NCI-H1417 treated with DMSO at 0.1 percent for 48 hours (cell line): Measurements from ENCODE around the gene LRIG1.

Experiments used
- DNase-seq: peaks from one replicate; lab custom pipeline; 2025; lab: John Stamatoyannopoulos, UW

Gene LRIG1

GRCh38 chr3:66500576-66501482 is at the start of gene LRIG1:
Gene LRIG1, minus strand, starts transcription at chr3:66501022. Its CDS starts 615 bp downstream, at chr3:66500407.
- peak; percentile 81 for DNase-seq

DNA sequence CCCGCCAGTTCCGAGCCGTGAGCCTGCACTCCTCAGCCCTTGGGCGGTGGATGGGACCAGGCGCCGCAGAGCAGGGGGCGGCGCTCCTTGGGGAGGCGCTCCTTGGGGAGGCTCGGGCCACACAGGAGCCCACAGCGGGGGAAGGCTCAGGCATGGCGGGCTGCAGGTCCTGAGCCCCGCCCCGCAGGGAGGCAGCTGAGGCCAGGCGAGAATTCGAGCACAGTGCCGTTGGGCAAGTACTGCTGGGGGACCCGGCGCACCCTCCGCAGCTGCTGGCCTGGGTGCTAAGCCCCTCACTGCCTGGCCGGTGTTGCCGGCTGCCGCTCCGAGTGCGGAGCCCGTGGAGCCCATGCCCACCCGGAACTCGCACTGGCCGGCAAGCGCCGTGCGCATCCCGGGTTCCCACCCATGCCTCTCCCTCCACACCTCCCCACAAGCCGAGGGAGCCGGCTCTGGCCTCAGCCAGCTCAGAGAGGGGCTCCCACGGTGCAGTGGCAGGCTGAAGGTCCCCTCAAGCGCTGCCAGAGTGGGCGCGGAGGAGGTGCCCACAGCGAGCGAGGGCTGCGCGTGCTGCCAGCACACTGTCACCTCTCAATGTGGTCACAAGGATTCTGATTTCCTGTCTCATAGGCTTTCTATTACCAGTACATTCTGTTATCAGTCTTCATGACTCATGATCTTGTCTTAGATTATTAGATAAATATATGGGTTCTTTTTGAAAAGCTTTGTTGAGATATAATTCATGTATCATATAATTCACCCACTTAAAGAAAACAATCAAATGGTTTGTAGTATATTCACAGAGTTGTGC is 44.0 kb upstream of the LRIG1 start:
- no peak for DNase-seq

DNA sequence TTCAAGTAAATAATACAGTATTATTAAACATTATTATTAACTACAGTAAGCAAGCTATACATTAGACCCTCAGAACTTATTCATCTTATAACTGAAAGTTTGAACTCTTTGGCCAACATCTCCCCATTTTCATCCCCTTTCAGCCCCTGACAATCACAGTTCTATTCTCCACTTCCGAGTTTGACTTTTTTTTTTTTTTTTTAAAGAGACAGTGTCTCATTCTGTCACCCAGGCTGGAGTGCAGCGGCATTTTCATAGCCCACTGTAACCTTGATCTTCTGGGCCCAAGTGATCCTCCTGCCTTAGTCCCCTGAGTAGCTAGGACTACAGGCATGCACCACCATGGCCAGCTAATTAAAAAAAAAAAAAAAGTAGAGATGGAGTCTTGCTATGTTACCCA is 41.3 kb upstream of the LRIG1 start:
- DNase-seq = no peak

GRCh38 chr3:66539466-66539989 is 38.7 kb upstream of the LRIG1 start:
- no peak for DNase-seq

GRCh38 chr3:66538390-66538789 is 37.6 kb upstream of the LRIG1 start:
- DNase-seq = no peak

DNA sequence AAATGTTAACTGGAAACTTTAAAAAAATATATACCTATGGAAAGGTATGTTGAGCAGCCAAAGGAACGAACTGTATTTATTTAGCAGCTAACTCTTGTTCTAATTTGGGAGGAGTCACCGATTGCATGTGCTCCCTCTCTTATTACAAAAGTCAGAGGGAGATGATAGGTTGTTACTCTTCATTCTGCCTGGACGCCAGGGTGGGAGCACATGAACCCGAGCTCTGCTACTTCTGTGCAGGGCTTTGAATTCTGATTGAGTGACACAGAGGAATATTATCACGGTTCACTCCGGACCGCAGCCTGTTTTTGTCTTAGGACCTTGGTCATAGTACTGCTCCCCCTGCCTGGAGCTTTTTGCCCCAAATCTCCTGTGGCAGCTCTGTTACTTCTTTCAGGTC is 36.9 kb upstream of the LRIG1 start:
- DNase-seq = no peak

DNA sequence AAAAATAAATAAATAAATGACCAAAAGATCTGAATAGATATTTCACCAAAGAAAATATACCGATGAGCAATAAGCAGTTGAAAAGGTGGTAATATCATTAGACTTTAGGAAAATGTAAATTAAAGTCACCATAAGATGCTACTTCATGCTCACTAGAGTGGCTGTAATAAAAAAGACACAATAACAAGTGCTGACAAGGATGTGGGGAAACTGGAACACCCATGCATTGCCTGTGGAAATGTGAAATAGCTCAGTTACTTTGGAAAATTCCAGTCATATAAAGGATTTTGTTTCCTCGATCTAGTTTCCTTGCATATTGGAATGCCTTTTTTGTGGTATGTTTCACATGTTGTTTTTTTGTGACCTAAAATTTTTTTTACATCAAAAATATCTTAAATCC is 36.0 kb upstream of the LRIG1 start:
- DNase-seq = no peak

GRCh38 chr3:66534304-66534845 is 33.6 kb upstream of the LRIG1 start:
- no peak for DNase-seq

DNA sequence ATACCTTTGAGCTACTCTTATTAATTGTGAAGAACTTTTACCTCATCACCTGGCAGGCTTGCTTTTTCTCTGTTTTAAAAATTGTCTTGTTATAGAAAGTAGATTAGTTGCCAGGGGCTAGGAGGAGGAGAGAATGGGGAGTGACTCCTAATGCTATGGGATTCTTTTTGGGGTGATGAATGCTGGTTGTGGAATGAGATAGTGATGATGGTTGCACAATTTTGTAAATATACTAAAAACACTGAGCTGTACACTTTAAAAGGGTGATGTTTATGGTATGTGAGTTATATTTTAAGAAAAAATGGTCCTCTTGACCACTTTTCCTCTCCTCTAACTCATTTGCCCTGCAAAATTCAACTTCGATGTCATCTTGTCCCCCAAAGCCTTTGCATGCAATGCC is 31.8 kb upstream of the LRIG1 start:
- no peak for DNase-seq

DNA sequence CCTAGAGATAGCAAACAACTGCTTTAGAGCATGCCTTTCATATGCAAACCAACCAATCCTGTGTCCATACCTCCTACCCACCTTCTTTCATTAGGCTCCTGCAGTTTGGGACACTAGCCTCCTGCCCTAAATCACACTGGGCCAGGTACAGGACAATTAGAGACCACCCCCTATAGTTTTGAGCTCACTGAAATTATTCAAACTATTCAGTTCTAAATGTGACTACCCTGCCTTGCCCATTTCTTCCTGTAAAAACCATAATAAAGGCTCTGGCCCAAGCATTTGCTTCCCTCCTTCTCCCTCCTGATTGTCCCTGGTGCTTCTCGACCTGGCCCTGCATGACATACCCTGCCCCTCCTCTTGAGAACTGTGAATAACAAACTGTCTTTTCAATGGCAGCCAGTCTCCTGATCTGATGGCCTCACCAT is 31.4 kb upstream of the LRIG1 start:
- DNase-seq = no peak

GRCh38 chr3:66531256-66531655 is 30.4 kb upstream of the LRIG1 start:
- DNase-seq = no peak

GRCh38 chr3:66527246-66527645 is 26.4 kb upstream of the LRIG1 start:
- no peak for DNase-seq

DNA sequence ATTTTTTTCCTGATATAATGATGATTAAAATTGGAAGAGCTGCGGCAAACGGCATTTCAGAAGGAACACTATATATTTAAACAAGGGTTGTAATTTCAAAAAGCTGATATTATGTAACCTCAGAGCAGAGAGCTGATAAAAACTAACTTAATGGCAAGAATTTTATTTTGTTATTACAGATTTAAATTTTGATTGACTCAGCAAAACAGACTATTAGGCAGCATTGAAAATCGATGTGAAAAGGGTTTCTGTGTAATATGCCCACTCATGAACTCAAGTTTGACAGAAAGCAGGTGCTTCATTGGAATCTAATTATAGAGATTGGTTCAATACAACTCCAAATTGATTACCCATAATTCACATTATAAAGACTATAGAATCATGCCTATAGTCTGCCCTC is 24.9 kb upstream of the LRIG1 start:
- DNase-seq = no peak

- DNase-seq = no peak
These were observed 19.9 kb upstream of the LRIG1 start for GRCh38 chr3:66520724-66521123.

DNA sequence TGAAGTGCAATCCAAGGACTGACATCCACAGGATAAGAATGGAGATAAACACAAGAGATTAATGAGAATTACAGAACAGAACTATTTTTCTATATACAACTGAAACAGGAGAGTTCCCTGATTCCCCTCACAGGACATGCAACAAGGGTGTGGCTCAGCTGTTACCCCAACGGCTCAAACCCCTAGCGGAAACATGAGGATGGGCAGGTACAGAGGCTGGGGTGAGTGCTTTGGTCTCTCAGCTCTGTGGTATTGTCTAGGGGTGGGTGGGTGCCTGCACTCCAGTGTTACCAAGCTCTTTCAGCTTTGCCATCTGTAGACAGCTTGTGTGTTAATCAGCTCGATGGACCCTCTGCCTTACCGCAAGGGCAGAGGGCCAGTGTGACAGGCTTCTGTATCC is 17.8 kb upstream of the LRIG1 start:
- no peak for DNase-seq

DNA sequence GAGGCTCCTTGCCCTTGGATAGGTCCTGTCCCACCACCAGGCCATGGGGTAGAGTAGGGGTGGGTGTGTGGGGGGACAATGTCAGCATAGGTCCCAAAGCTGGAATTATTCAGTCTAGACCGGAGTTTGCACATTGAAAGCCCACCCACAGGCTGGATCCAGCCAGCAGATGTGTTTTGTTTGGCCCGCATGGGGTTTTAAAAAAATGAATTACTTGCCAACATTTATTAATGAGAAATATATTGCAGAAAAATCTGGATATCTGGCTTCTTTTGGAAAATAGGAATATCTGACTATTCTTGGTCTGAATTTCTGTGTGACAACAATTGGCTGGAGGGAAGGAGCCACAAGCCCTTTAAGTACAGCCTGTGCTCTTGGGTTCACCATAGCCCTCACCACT is 17.3 kb upstream of the LRIG1 start:
- no peak for DNase-seq

DNA sequence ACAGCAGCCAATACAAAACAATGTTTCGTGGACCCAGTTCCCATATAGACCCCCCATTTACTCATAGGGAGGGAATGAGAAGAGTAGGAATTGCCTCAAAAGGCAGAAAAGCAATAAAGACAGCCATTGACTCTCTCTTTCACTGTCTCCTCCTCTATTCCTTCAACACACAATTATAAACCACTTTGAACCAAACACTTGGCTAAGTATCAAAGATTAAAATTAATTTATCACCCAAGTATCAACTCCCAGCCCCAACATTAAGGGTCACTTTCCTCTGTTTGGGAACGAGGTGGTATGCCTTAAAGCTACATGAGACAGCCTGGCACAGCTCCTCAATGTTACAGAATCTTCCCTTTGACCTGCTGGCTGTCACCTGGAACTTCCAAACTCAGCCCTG is 16.4 kb upstream of the LRIG1 start:
- DNase-seq = no peak

DNA sequence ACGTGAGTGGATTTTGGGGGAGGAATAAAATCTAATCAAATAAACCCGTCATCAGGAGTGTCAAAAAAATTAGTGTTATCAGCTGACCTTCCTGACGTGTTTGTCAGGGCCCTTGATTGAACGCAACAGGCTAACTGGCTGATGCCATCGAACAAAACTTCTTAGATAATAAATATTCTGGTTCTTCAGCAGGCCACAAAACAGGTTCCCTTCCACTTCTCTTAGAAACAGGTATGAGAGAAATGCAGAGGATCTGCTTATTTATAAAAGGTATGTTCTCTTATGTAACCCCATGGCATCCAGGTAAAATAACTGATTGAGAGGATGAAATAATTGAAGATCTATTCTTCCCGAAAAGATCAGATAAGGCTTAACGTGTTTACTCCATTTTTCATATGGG is 7.6 kb upstream of the LRIG1 start:
- no peak for DNase-seq

- no peak for DNase-seq
These were observed 6.8 kb upstream of the LRIG1 start for GRCh38 chr3:66507423-66508260.

DNA sequence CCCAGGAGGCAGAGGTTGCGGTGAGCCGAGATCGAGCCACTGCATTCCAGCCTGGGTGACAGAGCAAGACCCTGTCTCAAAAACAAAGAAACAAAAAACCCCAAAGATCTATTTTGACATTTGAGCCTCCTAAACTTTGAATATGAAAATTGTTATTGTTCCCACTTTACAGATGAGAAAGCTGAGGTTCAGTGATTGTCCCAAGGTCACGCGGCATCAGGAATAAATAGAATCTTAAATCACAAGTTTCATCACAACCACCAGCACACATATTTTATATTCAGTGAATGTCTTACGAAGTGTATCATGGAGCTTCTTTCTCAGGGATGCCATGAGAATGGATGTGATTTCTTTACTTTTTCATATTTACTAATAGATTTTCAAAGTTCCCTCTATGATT is 5.3 kb upstream of the LRIG1 start:
- DNase-seq = no peak

DNA sequence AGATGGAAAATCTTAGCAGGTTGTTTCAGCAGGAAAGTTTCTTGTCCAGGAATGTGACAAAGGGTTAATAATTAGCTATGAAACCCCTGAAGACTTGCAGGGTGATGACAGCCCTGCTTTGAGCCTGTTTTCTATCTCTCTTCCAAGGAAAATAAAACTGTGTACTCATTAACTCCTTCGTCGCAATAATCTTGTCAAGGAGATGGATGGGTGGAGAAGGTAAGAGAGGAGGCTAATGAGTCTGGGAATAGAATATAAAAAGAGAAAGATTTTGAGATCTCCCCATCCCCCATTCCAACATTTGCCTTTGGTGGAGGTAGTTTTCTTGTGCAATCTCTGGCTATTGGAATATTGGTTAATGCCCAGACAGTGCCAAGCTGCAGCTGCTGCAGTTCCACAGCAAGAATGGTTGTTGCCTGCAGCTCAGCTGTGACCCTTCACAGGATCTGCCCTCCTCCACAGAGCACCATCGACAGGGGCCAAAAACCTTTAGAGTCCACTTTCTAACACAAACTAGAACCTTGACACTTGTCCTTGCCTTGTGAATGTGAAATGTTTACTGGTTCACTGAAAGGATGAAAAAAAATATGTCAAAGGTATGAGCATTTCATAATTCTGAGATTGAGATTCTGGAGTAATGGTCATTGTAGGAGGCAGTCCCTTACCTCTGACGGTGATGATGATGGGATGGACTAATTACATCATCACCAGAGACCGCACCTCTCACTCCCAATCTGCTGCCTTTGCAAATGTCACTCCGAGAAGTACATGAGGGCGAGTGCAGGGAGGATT is 4.2 kb upstream of the LRIG1 start:
- no peak for DNase-seq
